ENCODE data around the gene KCTD1. TPM values are rescaled to one million over a fixed set of nuclear protein-coding genes. Genes with fewer than 3 reads are reported as not detected.
A peak's percentile ranks its signal among the peaks of the same experiment; 100 is the strongest.

KCTD1 gene
- total RNA-seq, 1 experiment from 2014 or later = 20.5 TPM

DNA sequence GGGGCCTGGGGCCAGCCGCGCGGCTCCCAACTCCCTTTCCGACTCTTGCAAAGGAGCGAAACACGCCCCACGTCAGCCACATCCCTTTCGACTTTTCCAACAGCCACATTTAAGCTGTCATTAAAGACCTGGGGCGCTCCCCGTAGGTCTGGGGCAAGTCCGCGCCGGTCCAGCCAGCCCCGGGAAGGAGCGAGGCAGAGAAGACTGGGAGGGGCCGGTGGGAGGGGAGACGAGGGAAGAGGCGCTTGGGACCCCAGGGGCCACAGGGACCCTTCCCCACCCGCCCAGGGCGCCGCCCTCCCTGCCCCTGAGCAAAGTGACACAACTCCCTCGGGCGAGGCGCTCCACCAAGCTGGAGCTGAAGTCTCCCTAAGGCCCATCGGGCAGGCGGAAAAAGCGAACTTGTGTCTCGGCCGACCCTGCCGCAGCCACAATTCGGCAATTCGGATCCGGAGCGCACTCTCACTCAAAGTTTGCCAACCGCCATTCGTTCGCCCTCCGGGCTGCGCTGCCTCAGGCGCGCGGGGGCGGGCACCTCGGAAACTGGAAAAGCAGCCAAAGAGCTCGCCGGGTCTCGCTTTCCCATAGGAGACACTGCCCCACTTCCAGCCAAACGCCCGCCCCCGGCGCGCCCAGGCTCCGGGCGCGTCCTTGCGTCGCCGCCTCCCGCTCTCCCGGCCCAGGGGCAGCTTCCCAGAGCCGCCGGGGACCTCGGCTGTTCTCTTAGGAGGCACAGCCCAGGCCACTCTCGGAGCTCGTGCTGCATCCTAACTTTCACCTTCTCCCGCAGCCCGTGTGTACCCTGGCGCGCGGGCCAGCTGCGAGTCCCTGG, 1.1 kb upstream of the KCTD1 start:
- Histone ChIP-seq H3K36me3 (ENCODE audit: low read depth) (no peaks in the 10 kb centered on the region), H3K4me1 (replicated peaks; ENCODE audit: insufficient read depth) (peaks cover 22% of the 10 kb centered on the region), H3K27me3 (ENCODE audit: insufficient read depth, low read depth) (no peaks in the 10 kb centered on the region), H3K9me3 (ENCODE audit: insufficient read depth, low read depth) (no peaks in the 10 kb centered on the region), H3K79me2 (ENCODE audit: low read depth) (peaks cover 37% of the 10 kb centered on the region), H3K4me2 (peak overlapping the region; percentile 87), H3K9me2 (ENCODE audit: insufficient read depth) (no peaks in the 10 kb centered on the region), H3K4me3 (peak overlapping the region; percentile 78), H4K20me1 (ENCODE audit: insufficient read depth) (no peaks in the 10 kb centered on the region), H3K27ac (peak overlapping the region; percentile 75), H2AFZ (peak overlapping the region; percentile 86), H3F3A (ENCODE audit: insufficient read depth, low read depth) (peaks cover 4% of the 10 kb centered on the region)
- peak; percentile 51 to 74 for DNase-seq
- TF ChIP-seq EZH2 (IDR thresholded peaks at IDR 0.05; ENCODE audit: low read depth) (no peak), CTCF (conservative IDR thresholded peaks at IDR 0.05) (no peak)
- CTCF ChIA-PET = interaction anchor here (0.7 kb wide), 2 partner anchors 30 to 144 kb away, joined by 3 to 8 read pairs; no protein-coding TSS in a partner anchor
- POLR2A ChIA-PET (ENCODE audit: unreplicated experiment) = interaction anchor here (0.6 to 0.7 kb wide), 2 partner anchors 19 to 68 kb away, joined by 3 to 4 read pairs; no protein-coding TSS in a partner anchor
- intact Hi-C loops (cut with micrococcal nuclease; ENCODE audit: unreplicated experiment) = loop anchor here (2.0 to 10.0 kb wide), 6 partner anchors 31 to 457 kb away; partner anchors contain the start of gene SS18
- BruUV-seq (replicated peaks) = no TSS peak

- no peaks in the 10 kb centered on the region for H3K27me3 ChIP-seq (ENCODE audit: insufficient read depth, low read depth)
- CTCF ChIA-PET = interaction anchor here (0.6 to 0.7 kb wide), 2 partner anchors 8 to 239 kb away, joined by 4 to 8 read pairs; no protein-coding TSS in a partner anchor
- no peaks in the 10 kb centered on the region for H4K20me1 ChIP-seq (ENCODE audit: insufficient read depth)
- H3K27ac ChIP-seq = no peak overlapping the region
- H3K79me2 ChIP-seq (ENCODE audit: low read depth) = peaks cover 53% of the 10 kb centered on the region
- H3F3A ChIP-seq (ENCODE audit: insufficient read depth, low read depth) = peaks cover 4% of the 10 kb centered on the region
- no peak for DNase-seq
- no peaks in the 10 kb centered on the region for H3K9me3 ChIP-seq (ENCODE audit: insufficient read depth, low read depth)
- peaks cover 38% of the 10 kb centered on the region for H3K4me1 ChIP-seq (replicated peaks; ENCODE audit: insufficient read depth)
- TF ChIP-seq EZH2 (IDR thresholded peaks at IDR 0.05; ENCODE audit: low read depth) (no peak), CTCF (conservative IDR thresholded peaks at IDR 0.05) (no peak)
- H3K9me2 ChIP-seq (ENCODE audit: insufficient read depth) = no peaks in the 10 kb centered on the region
- no TSS peak for BruUV-seq (replicated peaks)
- POLR2A ChIA-PET (ENCODE audit: unreplicated experiment) = interaction anchor here (0.5 to 0.6 kb wide), 3 partner anchors 7 to 34 kb away, joined by 5 to 10 read pairs (median 7); no protein-coding TSS in a partner anchor
- H3K4me2 ChIP-seq = peak overlapping the region; percentile 87
- peak overlapping the region; percentile 55; the same call in 1 of the 2 replicates for H2AFZ ChIP-seq
- intact Hi-C loops (cut with micrococcal nuclease; ENCODE audit: unreplicated experiment) = loop anchor here (2.0 to 10.0 kb wide), 6 partner anchors 33 to 456 kb away; partner anchors contain the start of gene SS18
- no peaks in the 10 kb centered on the region for H3K36me3 ChIP-seq (ENCODE audit: low read depth)
- H3K4me3 ChIP-seq = peak overlapping the region; percentile 78; the same call in 1 of the 2 replicates
Measured at GRCh38 chr18:26547646-26548414, 523 bp downstream of the KCTD1 start.

All from PC-9 (cell line).